ENCODE results near the gene MED26.
A peak's percentile ranks its signal among the peaks of the same experiment; 100 is the strongest.

The MED26 gene

GRCh38 chr19:16637535-16637934 lies 9.5 kb upstream of the MED26 start:
- Histone ChIP-seq H3K36me3 (ENCODE audit: insufficient read depth, low read length) (peaks cover 59% of the 10 kb centered on the region), H3K9ac (ENCODE audit: insufficient read length) (no peak overlapping the region), H3K4me3 (no peak overlapping the region), H3K27ac (peak overlapping the region; percentile 75; the same call in 1 of the 2 replicates), H3K9me3 (ENCODE audit: low read depth, low read length) (no peaks in the 10 kb centered on the region)
- TF ChIP-seq EZH2 (IDR thresholded peaks at IDR 0.05) (no peak), POLR2AphosphoS5 (IDR thresholded peaks at IDR 0.05; ENCODE audit: borderline replicate concordance, low read depth, low read length) (no peak), FOXP2 (optimal IDR thresholded peaks at IDR 0.05; ENCODE audit: control extremely low read depth, extremely low read length, insufficient read depth) (no peak)
- peak; percentile 32 for DNase-seq (ENCODE audit: low read depth, low spot score)

GRCh38 chr19:16631465-16631864 lies 3.5 kb upstream of the MED26 start:
- DNase-seq (ENCODE audit: low read depth, low spot score): no peak
- TF ChIP-seq POLR2AphosphoS5 (IDR thresholded peaks at IDR 0.05; ENCODE audit: borderline replicate concordance, low read depth, low read length) (no peak), FOXP2 (optimal IDR thresholded peaks at IDR 0.05; ENCODE audit: control extremely low read depth, extremely low read length, insufficient read depth) (no peak), EZH2 (IDR thresholded peaks at IDR 0.05) (no peak)
- peaks cover 27% of the 10 kb centered on the region for H3K36me3 ChIP-seq (ENCODE audit: insufficient read depth, low read length)
- no peak overlapping the region for H3K4me3 ChIP-seq
- no peaks in the 10 kb centered on the region for H3K9me3 ChIP-seq (ENCODE audit: low read depth, low read length)
- no peak overlapping the region for H3K9ac ChIP-seq (ENCODE audit: insufficient read length)
- H3K27ac ChIP-seq: no peak overlapping the region

GRCh38 chr19:16628984-16629691 lies 1.1 kb upstream of the MED26 start:
- H3K9ac ChIP-seq (ENCODE audit: insufficient read length): peak overlapping the region; percentile 90
- no peaks in the 10 kb centered on the region for H3K9me3 ChIP-seq (ENCODE audit: low read depth, low read length)
- peak; percentile 66 for DNase-seq (ENCODE audit: low read depth, low spot score)
- H3K36me3 ChIP-seq (ENCODE audit: insufficient read depth, low read length): peaks cover 30% of the 10 kb centered on the region
- peak overlapping the region; percentile 97 for H3K4me3 ChIP-seq
- H3K27ac ChIP-seq: peak overlapping the region; percentile 91
- peak; percentile 60 for TF ChIP-seq POLR2AphosphoS5 (IDR thresholded peaks at IDR 0.05; ENCODE audit: borderline replicate concordance, low read depth, low read length)
- no peak for TF ChIP-seq EZH2 (IDR thresholded peaks at IDR 0.05)
- peak; percentile 6 for TF ChIP-seq FOXP2 (optimal IDR thresholded peaks at IDR 0.05; ENCODE audit: control extremely low read depth, extremely low read length, insufficient read depth)

GRCh38 chr19:16627928-16628182 lies 149 bp downstream of the MED26 start:
- Histone ChIP-seq H3K27ac (peak overlapping the region; percentile 25; the same call in 1 of the 2 replicates), H3K9me3 (ENCODE audit: low read depth, low read length) (no peaks in the 10 kb centered on the region), H3K4me3 (peak overlapping the region; percentile 97), H3K36me3 (ENCODE audit: insufficient read depth, low read length) (peaks cover 32% of the 10 kb centered on the region), H3K9ac (ENCODE audit: insufficient read length) (peak overlapping the region; percentile 90)
- DNase-seq (ENCODE audit: low read depth, low spot score): no peak
- TF ChIP-seq EZH2 (IDR thresholded peaks at IDR 0.05) (no peak), POLR2AphosphoS5 (IDR thresholded peaks at IDR 0.05; ENCODE audit: borderline replicate concordance, low read depth, low read length) (no peak), FOXP2 (optimal IDR thresholded peaks at IDR 0.05; ENCODE audit: control extremely low read depth, extremely low read length, insufficient read depth) (no peak)

GRCh38 chr19:16627193-16627927 lies 644 bp downstream of the MED26 start:
- Histone ChIP-seq H3K9ac (ENCODE audit: insufficient read length) (peak overlapping the region; percentile 90), H3K27ac (peak overlapping the region; percentile 25; the same call in 1 of the 2 replicates), H3K4me3 (peak overlapping the region; percentile 97), H3K9me3 (ENCODE audit: low read depth, low read length) (no peaks in the 10 kb centered on the region), H3K36me3 (ENCODE audit: insufficient read depth, low read length) (peaks cover 28% of the 10 kb centered on the region)
- TF ChIP-seq POLR2AphosphoS5 (IDR thresholded peaks at IDR 0.05; ENCODE audit: borderline replicate concordance, low read depth, low read length) (no peak), EZH2 (IDR thresholded peaks at IDR 0.05) (no peak), FOXP2 (optimal IDR thresholded peaks at IDR 0.05; ENCODE audit: control extremely low read depth, extremely low read length, insufficient read depth) (no peak)
- no peak for DNase-seq (ENCODE audit: low read depth, low spot score)

- H3K4me3 ChIP-seq: peak overlapping the region; percentile 97
- no peak for DNase-seq (ENCODE audit: low read depth, low spot score)
- TF ChIP-seq FOXP2 (optimal IDR thresholded peaks at IDR 0.05; ENCODE audit: control extremely low read depth, extremely low read length, insufficient read depth) (no peak), POLR2AphosphoS5 (IDR thresholded peaks at IDR 0.05; ENCODE audit: borderline replicate concordance, low read depth, low read length) (no peak), EZH2 (IDR thresholded peaks at IDR 0.05) (no peak)
- H3K27ac ChIP-seq: no peak overlapping the region
- peak overlapping the region; percentile 90 for H3K9ac ChIP-seq (ENCODE audit: insufficient read length)
- H3K9me3 ChIP-seq (ENCODE audit: low read depth, low read length): no peaks in the 10 kb centered on the region
- peaks cover 25% of the 10 kb centered on the region for H3K36me3 ChIP-seq (ENCODE audit: insufficient read depth, low read length)
Measured at GRCh38 chr19:16626796-16627192, 1.2 kb downstream of the MED26 start.

GRCh38 chr19:16625163-16625958 lies 2.6 kb downstream of the MED26 start:
- Histone ChIP-seq H3K9ac (ENCODE audit: insufficient read length) (peak overlapping the region; percentile 63), H3K9me3 (ENCODE audit: low read depth, low read length) (no peaks in the 10 kb centered on the region), H3K27ac (no peak overlapping the region), H3K36me3 (ENCODE audit: insufficient read depth, low read length) (peaks cover 20% of the 10 kb centered on the region), H3K4me3 (no peak overlapping the region)
- DNase-seq (ENCODE audit: low read depth, low spot score): no peak
- TF ChIP-seq FOXP2 (optimal IDR thresholded peaks at IDR 0.05; ENCODE audit: control extremely low read depth, extremely low read length, insufficient read depth): no peak
- TF ChIP-seq EZH2 (IDR thresholded peaks at IDR 0.05): no peak
- TF ChIP-seq POLR2AphosphoS5 (IDR thresholded peaks at IDR 0.05; ENCODE audit: borderline replicate concordance, low read depth, low read length): no peak

- Histone ChIP-seq H3K27ac (no peak overlapping the region), H3K36me3 (ENCODE audit: insufficient read depth, low read length) (peaks cover 18% of the 10 kb centered on the region; the same call in 1 of the 2 replicates), H3K9me3 (ENCODE audit: low read depth, low read length) (no peaks in the 10 kb centered on the region), H3K4me3 (no peak overlapping the region), H3K9ac (ENCODE audit: insufficient read length) (no peak overlapping the region)
- no peak for TF ChIP-seq FOXP2 (optimal IDR thresholded peaks at IDR 0.05; ENCODE audit: control extremely low read depth, extremely low read length, insufficient read depth)
- no peak for TF ChIP-seq POLR2AphosphoS5 (IDR thresholded peaks at IDR 0.05; ENCODE audit: borderline replicate concordance, low read depth, low read length)
- TF ChIP-seq EZH2 (IDR thresholded peaks at IDR 0.05): no peak
- no peak for DNase-seq (ENCODE audit: low read depth, low spot score)
Measured at GRCh38 chr19:16624236-16624635, 3.8 kb downstream of the MED26 start.

Measured in SK-N-MC (cell line).